ACC112 (cell line): ENCODE data around the gene DUS2.
"Not testable (repeated sequence)": the region's sequence is repeated elsewhere in the genome, so short reads cannot be mapped to it uniquely, and the experiment has no call there.

Experiments used
- H2AFZ ChIP-seq: fragments of 200-600 bp; sonication (generic); one replicate; pipeline ENCODE4 v1.6.0; 2017; ENCODE audit warnings: antibody characterized with exemption, low read length; ENCODE audit not compliant: unreplicated experiment
- H3K27ac ChIP-seq: fragments of 200-600 bp; sonication (generic); 2 replicates; pipeline ENCODE4 v1.5.1; 2014; ENCODE audit warnings: low read depth, mild to moderate bottlenecking, antibody characterized with exemption, low read length, moderate library complexity
- H3K27me3 ChIP-seq: fragments of 200-600 bp; sonication (generic); 2 replicates; pipeline ENCODE4 v1.6.1; 2014; ENCODE audit warnings: mild to moderate bottlenecking, antibody characterized with exemption, low read length, moderate library complexity, mixed read lengths; ENCODE audit not compliant: insufficient read depth
- H3K36me3 ChIP-seq: fragments of 200-600 bp; sonication (generic); 2 replicates; pipeline ENCODE4 v1.6.1; 2016; ENCODE audit warnings: mild to moderate bottlenecking, antibody characterized with exemption, low read length, moderate library complexity, mixed read lengths; ENCODE audit not compliant: insufficient read depth
- H3K4me1 ChIP-seq: fragments of 200-600 bp; sonication (generic); one replicate; pipeline ENCODE4 v1.6.1; 2016; ENCODE audit warnings: low read length, mixed read lengths; ENCODE audit not compliant: insufficient read depth, unreplicated experiment, control insufficient read depth
- H3K4me3 ChIP-seq: fragments of 200-600 bp; sonication (generic); 2 replicates; pipeline ENCODE4 v1.5.1; 2014; ENCODE audit warnings: mild to moderate bottlenecking, low read depth, low read length
- H3K79me2 ChIP-seq: fragments of 200-600 bp; sonication (generic); one replicate; pipeline ENCODE4 v1.6.0; 2016; ENCODE audit warnings: low read length; ENCODE audit not compliant: control insufficient read depth, unreplicated experiment, insufficient read depth

Gene DUS2

GRCh38 chr16:68085259-68086071, 62.4 kb downstream of the DUS2 start, which contains the start of gene NFATC3:
NFATC3 (plus strand) TSS chr16:68085370; CDS start chr16:68085682, 312 bp downstream.
- Histone ChIP-seq H3K4me1 (peaks cover 44% of the 10 kb centered on the region), H2AFZ (peak within 1 kb of the TSS; percentile 81), H3K79me2 (peaks cover 46% of the 10 kb centered on the region), H3K27ac (peak within 1 kb of the TSS; percentile 78), H3K4me3 (peak within 1 kb of the TSS; percentile 84), H3K36me3 (no peaks in the 10 kb centered on the region), H3K27me3 (no peaks in the 10 kb centered on the region)

GRCh38 chr16:68086336-68086841, 63.3 kb downstream of the DUS2 start:
- Histone ChIP-seq H3K36me3 (no peaks in the 10 kb centered on the region), H3K4me1 (peaks cover 48% of the 10 kb centered on the region), H3K4me3 (peak overlapping the region; percentile 84), H3K27me3 (no peaks in the 10 kb centered on the region), H3K79me2 (peaks cover 56% of the 10 kb centered on the region), H2AFZ (peak overlapping the region; percentile 77), H3K27ac (peak overlapping the region; percentile 51)

- peak overlapping the region; percentile 84 for H3K4me3 ChIP-seq
- H3K4me1 ChIP-seq = peaks cover 48% of the 10 kb centered on the region
- no peaks in the 10 kb centered on the region for H3K27me3 ChIP-seq
- peak overlapping the region; percentile 51 for H3K27ac ChIP-seq
- H3K36me3 ChIP-seq = no peaks in the 10 kb centered on the region
- H3K79me2 ChIP-seq = peaks cover 60% of the 10 kb centered on the region
- peak overlapping the region; percentile 24 for H2AFZ ChIP-seq
Measured at GRCh38 chr16:68086860-68087268, 63.8 kb downstream of the DUS2 start.

- Histone ChIP-seq H3K27me3 (no peaks in the 10 kb centered on the region), H3K36me3 (no peaks in the 10 kb centered on the region), H3K27ac (no peak overlapping the region), H3K4me1 (peaks cover 48% of the 10 kb centered on the region), H3K79me2 (peaks cover 68% of the 10 kb centered on the region), H2AFZ (no peak overlapping the region), H3K4me3 (peak overlapping the region; percentile 84)
Measured at GRCh38 chr16:68087688-68088087, 64.6 kb downstream of the DUS2 start.

- H3K36me3 ChIP-seq = no peaks in the 10 kb centered on the region
- H3K79me2 ChIP-seq = peaks cover 75% of the 10 kb centered on the region
- H3K4me3 ChIP-seq = peak overlapping the region; percentile 84
- no peak overlapping the region for H3K27ac ChIP-seq
- peaks cover 54% of the 10 kb centered on the region for H3K4me1 ChIP-seq
- H2AFZ ChIP-seq = no peak overlapping the region
- no peaks in the 10 kb centered on the region for H3K27me3 ChIP-seq
Measured at GRCh38 chr16:68088130-68088972, 65.3 kb downstream of the DUS2 start.

GRCh38 chr16:68089067-68089466, 66.0 kb downstream of the DUS2 start:
- peaks cover 53% of the 10 kb centered on the region for H3K4me1 ChIP-seq
- H2AFZ ChIP-seq = no peak overlapping the region
- peaks cover 82% of the 10 kb centered on the region for H3K79me2 ChIP-seq
- no peak overlapping the region for H3K27ac ChIP-seq
- H3K4me3 ChIP-seq = no peak overlapping the region
- no peaks in the 10 kb centered on the region for H3K27me3 ChIP-seq
- no peaks in the 10 kb centered on the region for H3K36me3 ChIP-seq

- H3K27me3 ChIP-seq = no peaks in the 10 kb centered on the region
- H3K4me3 ChIP-seq = no peak overlapping the region
- no peak overlapping the region for H2AFZ ChIP-seq
- 0 out of 2 replicates have a peak overlapping the region, but pooled peaks have one; percentile 34 for H3K27ac ChIP-seq
- peaks cover 92% of the 10 kb centered on the region for H3K79me2 ChIP-seq
- no peaks in the 10 kb centered on the region for H3K36me3 ChIP-seq
- peaks cover 57% of the 10 kb centered on the region for H3K4me1 ChIP-seq
Measured at GRCh38 chr16:68090130-68090529, 67.0 kb downstream of the DUS2 start.

GRCh38 chr16:68090533-68090932, 67.4 kb downstream of the DUS2 start:
- Histone ChIP-seq H2AFZ (no peak overlapping the region), H3K4me3 (peak overlapping the region; percentile 35; the same call in 1 of the 2 replicates), H3K4me1 (peaks cover 57% of the 10 kb centered on the region), H3K27me3 (no peaks in the 10 kb centered on the region), H3K36me3 (no peaks in the 10 kb centered on the region), H3K79me2 (peaks cover 96% of the 10 kb centered on the region), H3K27ac (peak overlapping the region; percentile 34; the same call in 1 of the 2 replicates)

- H3K36me3 ChIP-seq = no peaks in the 10 kb centered on the region
- peak overlapping the region; percentile 34 for H3K27ac ChIP-seq
- H3K4me1 ChIP-seq = peaks cover 57% of the 10 kb centered on the region
- no peak overlapping the region for H2AFZ ChIP-seq
- peak overlapping the region; percentile 14; the same call in 1 of the 2 replicates for H3K4me3 ChIP-seq
- peaks cover 94% of the 10 kb centered on the region for H3K79me2 ChIP-seq
- H3K27me3 ChIP-seq = no peaks in the 10 kb centered on the region
Measured at GRCh38 chr16:68091380-68092261, 68.5 kb downstream of the DUS2 start.

- not testable (repeated sequence) for H3K27ac ChIP-seq, H3K36me3 ChIP-seq, H2AFZ ChIP-seq, H3K4me3 ChIP-seq, H3K27me3 ChIP-seq
- Histone ChIP-seq H3K4me1 (peaks cover 57% of the 10 kb centered on the region), H3K79me2 (peaks cover 94% of the 10 kb centered on the region)
Measured at GRCh38 chr16:68092275-68092674, 69.2 kb downstream of the DUS2 start.
